GM12891 (cell line): ENCODE results near the gene FARS2.

ENCODE experiments used
- PAX5 ChIP-seq: IDR thresholded peaks from 2 replicates; pipeline ENCODE4 v1.6.1; 2011; ENCODE audit warnings: low read length, moderate library complexity, mild to moderate bottlenecking; ENCODE audit not compliant: insufficient read depth, severe bottlenecking
- POLR2A ChIP-seq: IDR thresholded peaks from 2 replicates; pipeline ENCODE4 v1.6.1; 2011; ENCODE audit warnings: low read depth, low read length, control low read depth
- POLR2AphosphoS5 ChIP-seq: IDR thresholded peaks from 2 replicates; pipeline ENCODE4 v1.6.1; 2011; ENCODE audit warnings: low read depth, low read length, control low read depth
- POU2F2 ChIP-seq: IDR thresholded peaks from 2 replicates; pipeline ENCODE4 v1.6.1; 2011; ENCODE audit warnings: low read depth, mild to moderate bottlenecking, control low read depth, low read length, moderate library complexity
- SPI1 ChIP-seq: IDR thresholded peaks from 2 replicates; pipeline ENCODE4 v1.6.1; 2011; ENCODE audit warnings: low read depth, low read length, control low read depth
- TAF1 ChIP-seq: IDR thresholded peaks from 2 replicates; pipeline ENCODE4 v1.6.1; 2011; ENCODE audit warnings: low read depth, low read length, control low read depth

DNA sequence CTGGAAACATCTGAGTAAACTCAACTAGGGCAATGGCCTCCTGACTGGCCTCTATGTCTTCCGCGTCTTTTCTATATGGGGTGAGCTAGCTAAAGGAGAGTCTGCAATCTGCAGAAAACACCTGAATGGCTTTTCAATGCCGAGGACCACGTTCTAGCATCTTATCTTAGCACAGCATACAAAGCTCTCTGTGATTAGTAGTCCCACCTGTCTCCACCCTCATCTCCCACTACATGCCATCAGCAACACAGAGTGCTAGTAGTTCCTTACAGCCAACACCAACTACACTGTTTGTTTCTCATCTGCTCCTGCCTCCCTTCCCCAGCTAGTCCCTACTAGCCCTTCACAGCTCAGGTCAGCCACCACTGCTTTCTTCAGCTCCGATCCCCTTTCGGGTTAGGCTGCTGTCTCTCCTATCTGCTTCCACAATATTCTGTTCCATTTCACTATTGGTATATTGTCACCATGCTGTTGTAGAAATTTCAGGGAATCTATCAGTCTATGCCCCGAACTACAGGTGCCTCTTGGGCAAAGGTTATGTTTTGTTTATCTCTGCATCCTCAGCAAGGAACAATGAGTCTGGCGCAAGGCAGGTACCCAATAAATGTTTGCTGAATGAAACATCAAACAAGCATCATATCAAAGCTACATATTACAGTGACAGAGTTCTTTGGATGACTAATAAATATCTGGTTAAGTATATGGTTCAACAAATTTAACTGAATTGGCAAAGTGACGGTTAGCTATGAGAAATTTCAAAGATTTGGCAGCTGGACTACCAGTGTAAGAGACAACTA lies 12.8 kb upstream of the FARS2 start:
- no peak for TF ChIP-seq TAF1
- TF ChIP-seq POLR2AphosphoS5: no peak
- no peak for TF ChIP-seq POLR2A
- no peak for TF ChIP-seq PAX5
- TF ChIP-seq SPI1: no peak
- TF ChIP-seq POU2F2: no peak
